H1 (cell line): ENCODE data around the gene EAF2. TPM values are rescaled to one million over a fixed set of nuclear protein-coding genes. Genes with fewer than 3 reads are reported as not detected.

Experiments
- CTCF ChIA-PET: fragments of 300-600 bp; sonication (Branson Sonifier 250); formaldehyde crosslinking; loops from one replicate; lab custom pipeline; 2021; ENCODE audit not compliant: partially characterized antibody; lab: Charles Lee
- POLR2A ChIA-PET: fragments of 300-600 bp; sonication (Branson Sonifier 250); formaldehyde crosslinking; loops from one replicate; lab custom pipeline; 2021; ENCODE audit warnings: inconsistent platforms; ENCODE audit not compliant: partially characterized antibody; lab: Charles Lee
- DNase-seq, 2 experiments: peaks; one replicate each; pipeline versions ENCODE4 v3.0.0 to v3.0.0-alpha.2; 2010 to 2022; ENCODE audit warnings: low spot score in 2 of 2, low read depth in 1 of 2, mixed read lengths in 1 of 2
- FAIRE-seq: peaks from 2 replicates; lab custom pipeline; 2011; peaks lifted over from hg19 to GRCh38; lab: Jason Lieb, UNC
- H2AFZ ChIP-seq: 2 replicates; pipeline ENCODE4 v1.8.1; 2012; ENCODE audit warnings: low read length, inconsistent platforms
- H2AK5ac ChIP-seq: 2 replicates; pipeline ENCODE4 v1.6.1; 2013; ENCODE audit warnings: low read depth, low read length
- H2BK120ac ChIP-seq: replicated peaks from 2 replicates; pipeline ENCODE3; 2013; ENCODE audit warnings: low read depth, low read length, inconsistent platforms
- H2BK12ac ChIP-seq: 2 replicates; pipeline ENCODE4 v1.6.1; 2013; ENCODE audit warnings: low read depth, low read length
- H2BK15ac ChIP-seq: 2 replicates; pipeline ENCODE4 v1.6.1; 2013; ENCODE audit warnings: low read length
- H2BK20ac ChIP-seq: 2 replicates; pipeline ENCODE4 v1.6.1; 2013; ENCODE audit warnings: low read length
- H2BK5ac ChIP-seq: 2 replicates; pipeline ENCODE4 v1.6.1; 2013; ENCODE audit warnings: low read depth, low read length
- H3K14ac ChIP-seq: 2 replicates; pipeline ENCODE4 v1.6.1; 2013; ENCODE audit warnings: inconsistent platforms; ENCODE audit not compliant: insufficient read length
- H3K18ac ChIP-seq: 2 replicates; pipeline ENCODE4 v1.6.1; 2013; ENCODE audit warnings: low read length; ENCODE audit errors: extremely low read depth
- H3K23ac ChIP-seq: 2 replicates; pipeline ENCODE4 v1.6.1; 2013; ENCODE audit warnings: inconsistent platforms; ENCODE audit not compliant: insufficient read length
- H3K23me2 ChIP-seq: 2 replicates; pipeline ENCODE4 v1.6.1; 2013; ENCODE audit warnings: low read depth, low read length
- H3K27ac ChIP-seq: 2 replicates; pipeline ENCODE4 v1.6.1; 2011; ENCODE audit warnings: low read depth, low read length, inconsistent platforms
- H3K27me3 ChIP-seq, 4 experiments: replicated peaks in 1 of 4; 1 replicate in 1 of 4; 2 replicates in 3 of 4; pipeline versions ENCODE4 v1.6.1 to v1.8.1; 2011 to 2013; ENCODE audit warnings: low read length in 3 of 4, mild to moderate bottlenecking in 3 of 4, inconsistent platforms in 2 of 4, mixed read lengths in 2 of 4, moderate library complexity in 1 of 4; ENCODE audit not compliant: control insufficient read depth in 3 of 4, insufficient read depth in 3 of 4; ENCODE audit errors: extremely low read depth in 1 of 4
- H3K36me3 ChIP-seq, 4 experiments: 2 replicates each; pipeline versions ENCODE4 v1.6.1 to v1.8.1; 2011 to 2013; ENCODE audit warnings: mild to moderate bottlenecking in 4 of 4, low read length in 3 of 4, moderate library complexity in 2 of 4, control low read depth in 1 of 4, inconsistent platforms in 1 of 4; ENCODE audit not compliant: insufficient read depth in 4 of 4, control insufficient read depth in 2 of 4
- H3K4ac ChIP-seq: replicated peaks from 2 replicates; pipeline ENCODE3; 2013; ENCODE audit warnings: low read length, low read depth, mixed read lengths, inconsistent platforms; ENCODE audit not compliant: insufficient read length
- H3K4me1 ChIP-seq, 4 experiments: replicated peaks in 1 of 4; 1 replicate in 1 of 4; 2 replicates in 3 of 4; pipeline versions ENCODE4 v1.6.1 to v1.8.1; 2011 to 2013; ENCODE audit warnings: low read length in 3 of 4, inconsistent platforms in 2 of 4, mixed read lengths in 1 of 4; ENCODE audit not compliant: insufficient read depth in 4 of 4, control insufficient read depth in 3 of 4
- H3K4me2 ChIP-seq, 2 experiments: 2 replicates each; pipeline versions ENCODE4 v1.6.1 to v1.8.1; 2011 to 2013; ENCODE audit warnings: low read depth in 2 of 2, low read length in 2 of 2, control low read depth in 1 of 2, inconsistent platforms in 1 of 2, mild to moderate bottlenecking in 1 of 2; ENCODE audit not compliant: insufficient read depth in 1 of 2
- H3K4me3 ChIP-seq, 4 experiments: fragments of 200-600, 300-600 bp in 1 of 4; sonication (generic), shearing (Covaris generic), sonication (Bioruptor Twin) in 1 of 4; 2 replicates each; pipeline versions ENCODE4 v1.5.1 to v1.8.1; 2011 to 2016; ENCODE audit warnings: low read length in 4 of 4, low read depth in 3 of 4, control low read depth in 2 of 4, inconsistent platforms in 2 of 4, mild to moderate bottlenecking in 2 of 4, mixed read lengths in 1 of 4, moderate library complexity in 1 of 4; ENCODE audit not compliant: insufficient read depth in 2 of 4; ENCODE audit errors: extremely low read depth in 1 of 4
- H3K56ac ChIP-seq: replicated peaks from 2 replicates; pipeline ENCODE3; 2013; ENCODE audit warnings: low read depth, mild to moderate bottlenecking, mixed read lengths, low read length, inconsistent platforms; ENCODE audit not compliant: insufficient read length
- H3K79me1 ChIP-seq: 2 replicates; pipeline ENCODE4 v1.6.1; 2013; ENCODE audit warnings: low read depth, low read length, control low read depth
- H3K79me2 ChIP-seq, 2 experiments: 2 replicates each; pipeline versions ENCODE4 v1.6.1 to v1.8.1; 2012 to 2013; ENCODE audit warnings: low read length in 2 of 2, mild to moderate bottlenecking in 2 of 2, inconsistent platforms in 1 of 2; ENCODE audit not compliant: insufficient read depth in 2 of 2, control insufficient read depth in 1 of 2
- H3K9ac ChIP-seq, 4 experiments: replicated peaks in 1 of 4; 1 replicate in 1 of 4; 2 replicates in 3 of 4; pipeline versions ENCODE4 v1.6.1 to v1.8.1; 2011 to 2013; ENCODE audit warnings: low read depth in 3 of 4, low read length in 3 of 4, control low read depth in 2 of 4, mild to moderate bottlenecking in 2 of 4, moderate library complexity in 2 of 4, inconsistent platforms in 1 of 4; ENCODE audit errors: extremely low read depth in 1 of 4
- H3K9me3 ChIP-seq, 2 experiments: 2 replicates each; pipeline versions ENCODE4 v1.6.1 to v1.8.1; 2012 to 2013; ENCODE audit warnings: mild to moderate bottlenecking in 2 of 2, moderate library complexity in 2 of 2, control low read depth in 1 of 2, inconsistent platforms in 1 of 2, low read depth in 1 of 2, low read length in 1 of 2, mixed read lengths in 1 of 2; ENCODE audit not compliant: insufficient read depth in 2 of 2
- H4K20me1 ChIP-seq, 2 experiments: replicated peaks in 1 of 2; 2 replicates each; pipeline versions ENCODE3 to v1.8.1; 2011 to 2013; ENCODE audit warnings: inconsistent platforms in 2 of 2, low read length in 2 of 2, mild to moderate bottlenecking in 1 of 2; ENCODE audit not compliant: insufficient read depth in 2 of 2, control insufficient read depth in 1 of 2
- H4K5ac ChIP-seq: 2 replicates; pipeline ENCODE4 v1.6.1; 2013; ENCODE audit warnings: low read length, low read depth, mixed read lengths, inconsistent platforms; ENCODE audit not compliant: insufficient read length
- H4K8ac ChIP-seq: 2 replicates; pipeline ENCODE4 v1.8.0; 2013; ENCODE audit warnings: mild to moderate bottlenecking, moderate library complexity, low read length, inconsistent platforms; ENCODE audit not compliant: insufficient read depth; ENCODE audit errors: extremely low read depth
- H4K91ac ChIP-seq: replicated peaks from 2 replicates; pipeline ENCODE3; 2013; ENCODE audit warnings: low read length, mixed read lengths, inconsistent platforms; ENCODE audit not compliant: insufficient read length
- CHD1 ChIP-seq: IDR thresholded peaks from 2 replicates; pipeline ENCODE4 v1.6.1; 2012; ENCODE audit warnings: low read depth, low read length, improper control_type of control experiment
- FOSL1 ChIP-seq: IDR thresholded peaks from 2 replicates; pipeline ENCODE4 v1.6.1; 2011; ENCODE audit warnings: mild to moderate bottlenecking, low read depth, low read length, moderate library complexity; ENCODE audit not compliant: insufficient read depth
- RAD21 ChIP-seq, 2 experiments: IDR thresholded peaks in 1 of 2; conservative IDR thresholded peaks in 1 of 2; 2 replicates each; pipeline ENCODE4 v1.6.1; 2011; ENCODE audit warnings: low read depth in 2 of 2, low read length in 2 of 2, improper control_type of control experiment in 1 of 2, inconsistent platforms in 1 of 2, mild to moderate bottlenecking in 1 of 2, moderate library complexity in 1 of 2
- TAF7 ChIP-seq: optimal IDR thresholded peaks from 2 replicates; pipeline ENCODE3; 2011; ENCODE audit warnings: low read depth, mild to moderate bottlenecking, inconsistent platforms, low read length, moderate library complexity, borderline replicate concordance
- WGBS, 2 experiments: shearing (Covaris generic) in 1 of 2; methylation state at CpG; one replicate each; pipeline versions ENCODE4 v1.1.6 to v1.1.7; 2013 to 2015; ENCODE audit warnings: low lambda C conversion rate in 2 of 2, mixed read lengths in 2 of 2, inconsistent platforms in 1 of 2, low coverage in 1 of 2, missing lambda C conversion rate in 1 of 2; ENCODE audit not compliant: insufficient replicate concordance in 2 of 2, insufficient coverage in 1 of 2, insufficient read length in 1 of 2; ENCODE audit errors: extremely low coverage in 1 of 2, missing lambda C conversion rate in 1 of 2; 5-methylcytosine and 5-hydroxymethylcytosine counted together
- long read RNA-seq, 2 experiments: library from RNA in 1 of 2; library from capped mRNA in 1 of 2; stranded (forward); transcript quantifications; one replicate each; pipeline ENCODE4 v2.0.0, GENCODE V29; 2021; ENCODE audit warnings: inconsistent platforms in 1 of 2
- polyA minus RNA-seq, 3 experiments: library from RNA; depleted of rRNA, polyadenylated mRNA; stranded (reverse); fragments of >200 nt; gene quantifications; 1 replicate in 2 of 3; 2 replicates in 1 of 3; pipeline ENCODE4 v1.2.3, GENCODE V29; 2011
- polyA plus RNA-seq, 7 experiments: library from polyadenylated mRNA; depleted of rRNA in 3 of 7; stranded (reverse) in 5 of 7; unstranded in 2 of 7; fragments of >200 nt in 5 of 7; fragments of 200-250 nt in 2 of 7; gene quantifications; 1 replicate in 5 of 7; 2 replicates in 1 of 7; 4 replicates in 1 of 7; pipeline versions ENCODE4 v1.2.1 to v1.2.3, GENCODE V29; 2011 to 2013; ENCODE audit warnings: missing spikeins in 2 of 7, mixed read lengths in 2 of 7
- total RNA-seq: library from RNA; stranded (reverse); fragmentation: NEBNext Ultra II Directional; extraction: Animal tissue kit (Norgen Biotek cat#: 25700); gene quantifications from 2 replicates; pipeline ENCODE4 v1.2.1, GENCODE V29; 2021

Gene EAF2
- 6.0 and 6.6 TPM in 2 replicates for total RNA-seq
- polyA plus RNA-seq (2011; rRNA removed): 2.0 and 3.6 TPM in 2 replicates
- polyA plus RNA-seq (2011; cell fraction: cytosol; rRNA removed): 5.3 TPM
- 2.5 TPM for polyA plus RNA-seq (2011; cell fraction: nucleus; rRNA removed)
- polyA plus RNA-seq (2012, experiment 1 of 2): 5.9 to 7.5 TPM (median 6.1 TPM) in 4 replicates
- polyA plus RNA-seq (2012, experiment 2 of 2): 1.1 TPM
- 5.6 TPM for polyA plus RNA-seq (2013, experiment 1 of 2)
- polyA plus RNA-seq (2013, experiment 2 of 2): 6.3 TPM
- 3.8 and 7.9 TPM in 2 replicates for polyA minus RNA-seq (2011; rRNA and poly(A)+ RNA removed)
- 2.0 TPM for polyA minus RNA-seq (2011; cell fraction: cytosol; rRNA and poly(A)+ RNA removed)
- 8.0 TPM for polyA minus RNA-seq (2011; cell fraction: nucleus; rRNA and poly(A)+ RNA removed)
- long read RNA-seq, experiment 1, partial matches to known transcripts: 0 of 4 reads
- long read RNA-seq, experiment 1, other reads (novel, unspliced or antisense): 0 of 4 reads
- long read RNA-seq, experiment 2, transcript EAF2-201 (6 exons, 992 nt): major isoform, 13 of 13 reads
- long read RNA-seq, experiment 2, partial matches to known transcripts: 0 of 13 reads
- long read RNA-seq, experiment 2, other reads (novel, unspliced or antisense): 0 of 13 reads

DNA sequence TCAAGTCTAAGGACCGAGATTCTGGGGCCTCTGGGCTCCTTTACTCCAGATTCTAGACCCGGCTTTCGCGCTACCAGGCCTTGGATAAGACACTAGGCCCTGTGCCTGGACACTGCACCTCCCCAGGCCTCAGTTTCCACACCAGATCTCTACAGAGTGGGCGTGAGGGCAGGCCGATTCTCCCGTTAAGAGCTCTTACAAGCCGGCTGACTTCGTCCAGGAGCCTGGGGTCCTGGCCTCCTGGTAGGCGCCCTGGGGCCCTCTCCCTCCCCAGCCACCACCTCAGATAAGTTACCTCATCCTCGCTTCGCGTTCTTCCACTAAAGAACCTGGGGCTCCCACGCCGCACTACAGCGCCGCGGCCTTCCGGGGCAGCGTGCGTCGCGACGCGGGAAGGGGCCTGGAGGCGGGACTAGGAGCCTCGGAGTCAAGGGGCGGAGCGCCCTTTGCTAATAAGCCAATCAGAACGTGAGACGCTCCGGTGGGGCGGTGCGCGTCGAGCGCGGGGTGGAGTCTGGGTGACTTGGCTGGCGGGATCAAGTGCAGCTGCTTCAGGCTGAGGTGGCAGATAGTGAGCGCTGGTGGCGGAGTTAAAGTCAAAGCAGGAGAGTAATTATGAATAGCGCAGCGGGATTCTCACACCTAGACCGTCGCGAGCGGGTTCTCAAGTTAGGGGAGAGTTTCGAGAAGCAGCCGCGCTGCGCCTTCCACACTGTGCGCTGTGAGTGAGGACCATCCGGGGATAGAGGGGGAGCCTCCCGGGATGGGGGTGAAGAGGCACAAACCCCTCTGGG, at the start of gene EAF2, which contains the start of gene IQCB1:
EAF2 (plus strand) TSS at position 539 of the 794 bp plus-strand sequence; CDS start at position 616, 77 bp downstream.
IQCB1 (minus strand) TSS at position 390 of the 794 bp plus-strand sequence. CDS start 6,100 bp downstream, outside the sequence.
- Histone ChIP-seq H3K79me2 (peaks cover 0 to 18% of the 10 kb centered on the region in 2 experiments; a peak in 2 of 4 replicates), H2AFZ (peak within 1 kb of the TSS; percentile 79), H3K79me1 (no peaks in the 10 kb centered on the region), H2BK20ac (no peak within 1 kb of the TSS), H3K27ac (no peak within 1 kb of the TSS; the same call in 1 of the 2 replicates), H2BK120ac (no peak within 1 kb of the TSS), H2AK5ac (no peak within 1 kb of the TSS), H4K91ac (peak within 1 kb of the TSS; percentile 61), H2BK15ac (0 out of 2 replicates have a peak within 1 kb of the TSS, but pooled peaks have one; percentile 12), H3K56ac (peak within 1 kb of the TSS; percentile 54), H3K4me1 (no peaks in the 10 kb centered on the region; a peak in 2 of 7 replicates), H3K14ac (no peak within 1 kb of the TSS), H3K9me3 (no peaks in the 10 kb centered on the region), H3K23me2 (peaks cover 11% of the 10 kb centered on the region), H3K27me3 (0 out of 7 replicates have a peak, but pooled peaks cover 0 to 3% (median under 1%) of the 10 kb centered on the region in 4 experiments), H2BK12ac (no peak within 1 kb of the TSS), H3K23ac (no peak within 1 kb of the TSS), H3K36me3 (peaks cover 0 to 11% (median 2%) of the 10 kb centered on the region in 4 experiments; a peak in 3 of 8 replicates), H4K8ac (peak within 1 kb of the TSS; percentile 97), H4K20me1 (peaks cover 0 to 2% of the 10 kb centered on the region in 2 experiments), H3K4me2 (peak within 1 kb of the TSS; percentile 85 to 88), H2BK5ac (no peak within 1 kb of the TSS; the same call in 1 of the 2 replicates), H3K9ac (peak within 1 kb of the TSS; percentile 78 to 92 (median 86)), H4K5ac (peak within 1 kb of the TSS; percentile 61), H3K4ac (peak within 1 kb of the TSS; percentile 66), H3K18ac (peak within 1 kb of the TSS; percentile 49), H3K4me3 (peak within 1 kb of the TSS; percentile 76 to 86 (median 80))
- peak; percentile 86 to 94 for DNase-seq
- ChIA-PET CTCF (no interaction called here), POLR2A (interaction anchor here (1.2 kb wide), 1 partner anchor 8 kb away, joined by 3 read pairs; no protein-coding TSS in a partner anchor)
- FAIRE-seq: no peak
- 1% methylated on average over 53 of the region's 54 CpGs; no CpG with 5 or more reads in 1 of the 2 experiments for WGBS, 2 experiments
- peak in 1 of 2 experiments; percentile 2; a peak in 1 of 4 replicates for TF ChIP-seq RAD21 (IDR thresholded peaks at IDR 0.05 in 1 of 2, conservative IDR thresholded peaks at IDR 0.05 in 1 of 2; ENCODE audit: low read depth in 2 of 2, low read length in 2 of 2)
- TF ChIP-seq TAF7: peak; percentile 57
- TF ChIP-seq FOSL1: no peak
- no peak for TF ChIP-seq CHD1
